Tibial artery (tissue), 4 donors: Measurements from ENCODE around the gene UBR1.

Experiments
- DNase-seq, 2 donors: peaks; one replicate each; pipeline ENCODE4 v3.0.0-alpha.2; 2019
- H3K27ac ChIP-seq, 2 donors: fragments of 200-600 bp; sonication (generic) in 1 of 2; 1 replicate in 1 of 2; 2 replicates in 1 of 2; pipeline ENCODE4 v1.5.1; 2018 to 2019; ENCODE audit warnings: mild to moderate bottlenecking in 1 of 2
- H3K27me3 ChIP-seq, 2 donors: fragments of 200-600 bp; sonication (generic) in 1 of 2; one replicate each; pipeline versions ENCODE4 v1.5.1 to v1.6.0; 2016 to 2019
- H3K36me3 ChIP-seq, 3 donors: fragments of 200-600 bp; sonication (generic) in 2 of 3; one replicate each; pipeline ENCODE4 v1.5.1; 2016 to 2019; ENCODE audit warnings: mild to moderate bottlenecking in 2 of 3
- H3K4me1 ChIP-seq, 4 donors: fragments of 200-600 bp; sonication (generic) in 2 of 4; 1 replicate in 3 of 4; 2 replicates in 1 of 4; pipeline ENCODE4 v1.5.1; 2016 to 2019
- H3K4me3 ChIP-seq, 2 donors: fragments of 200-600 bp; sonication (generic) in 1 of 2; 1 replicate in 1 of 2; 2 replicates in 1 of 2; pipeline ENCODE4 v1.5.1; 2018 to 2019; ENCODE audit warnings: mild to moderate bottlenecking in 2 of 2
- H3K9me3 ChIP-seq, 3 donors: fragments of 200-600 bp; sonication (generic) in 1 of 3; one replicate each; pipeline ENCODE4 v1.5.1; 2016 to 2019
- intact Hi-C: fragments of 100-400 bp; cut with DNase I; formaldehyde crosslinking; loops from one replicate; pipeline ENCODE4 v1.15.0; 2023; ENCODE audit warnings: low total_unique reads
- TF ChIP-seq, protein P1 (sequence below), 2 experiments: fragments of 200-600 bp in 1 of 2; fragments of 450-650 bp in 1 of 2; IDR thresholded peaks; one replicate each; pipeline ENCODE4 v1.5.1; 2017 to 2019; ENCODE audit warnings: antibody characterized with exemption in 2 of 2, mild to moderate bottlenecking in 1 of 2, moderate library complexity in 1 of 2

The UBR1 gene

GRCh38 chr15:43071451-43071850 is 34.4 kb downstream of the UBR1 start:
- peaks cover 47 to 82% (median 57%) of the 10 kb centered on the region in 3 donors for H3K36me3 ChIP-seq
- no peaks in the 10 kb centered on the region for H3K4me1 ChIP-seq
- no peak for DNase-seq
- no peak overlapping the region for H3K27ac ChIP-seq
- no peaks in the 10 kb centered on the region for H3K27me3 ChIP-seq
- no peaks in the 10 kb centered on the region for H3K9me3 ChIP-seq
- TF ChIP-seq, protein P1, sequence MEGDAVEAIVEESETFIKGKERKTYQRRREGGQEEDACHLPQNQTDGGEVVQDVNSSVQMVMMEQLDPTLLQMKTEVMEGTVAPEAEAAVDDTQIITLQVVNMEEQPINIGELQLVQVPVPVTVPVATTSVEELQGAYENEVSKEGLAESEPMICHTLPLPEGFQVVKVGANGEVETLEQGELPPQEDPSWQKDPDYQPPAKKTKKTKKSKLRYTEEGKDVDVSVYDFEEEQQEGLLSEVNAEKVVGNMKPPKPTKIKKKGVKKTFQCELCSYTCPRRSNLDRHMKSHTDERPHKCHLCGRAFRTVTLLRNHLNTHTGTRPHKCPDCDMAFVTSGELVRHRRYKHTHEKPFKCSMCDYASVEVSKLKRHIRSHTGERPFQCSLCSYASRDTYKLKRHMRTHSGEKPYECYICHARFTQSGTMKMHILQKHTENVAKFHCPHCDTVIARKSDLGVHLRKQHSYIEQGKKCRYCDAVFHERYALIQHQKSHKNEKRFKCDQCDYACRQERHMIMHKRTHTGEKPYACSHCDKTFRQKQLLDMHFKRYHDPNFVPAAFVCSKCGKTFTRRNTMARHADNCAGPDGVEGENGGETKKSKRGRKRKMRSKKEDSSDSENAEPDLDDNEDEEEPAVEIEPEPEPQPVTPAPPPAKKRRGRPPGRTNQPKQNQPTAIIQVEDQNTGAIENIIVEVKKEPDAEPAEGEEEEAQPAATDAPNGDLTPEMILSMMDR (IDR thresholded peaks at IDR 0.05): no peak
- intact Hi-C loops: no loop called here
- no peak overlapping the region for H3K4me3 ChIP-seq

DNA sequence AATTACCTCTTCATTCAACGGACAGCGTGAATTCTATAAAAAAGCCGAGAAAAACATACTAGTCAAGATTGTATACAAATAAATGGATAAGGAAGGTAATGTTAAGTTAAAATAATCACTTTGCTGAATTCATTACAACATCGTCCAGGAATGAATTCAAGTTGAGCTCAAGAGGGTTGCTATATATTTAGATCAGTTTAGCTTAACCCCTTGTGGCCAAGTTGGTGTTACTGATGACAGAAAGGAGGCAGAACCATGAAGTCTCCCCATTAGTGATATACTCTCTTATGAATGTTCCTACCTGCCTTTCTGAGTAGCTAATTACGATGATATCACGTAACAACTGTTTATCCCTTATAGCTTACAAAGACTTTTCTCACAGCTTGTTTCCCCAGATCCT is 34.9 kb downstream of the UBR1 start:
- intact Hi-C loops: no loop called here
- peaks cover 50 to 86% (median 57%) of the 10 kb centered on the region in 3 donors for H3K36me3 ChIP-seq
- DNase-seq: no peak

GRCh38 chr15:43070249-43070648 is 35.6 kb downstream of the UBR1 start:
- H3K36me3 ChIP-seq: peaks cover 50 to 91% (median 61%) of the 10 kb centered on the region in 3 donors
- H3K27ac ChIP-seq: no peak overlapping the region
- no peaks in the 10 kb centered on the region for H3K9me3 ChIP-seq
- TF ChIP-seq, protein P1 (IDR thresholded peaks at IDR 0.05): no peak
- intact Hi-C loops: no loop called here
- no peaks in the 10 kb centered on the region for H3K27me3 ChIP-seq
- H3K4me3 ChIP-seq: no peak overlapping the region
- no peaks in the 10 kb centered on the region for H3K4me1 ChIP-seq
- DNase-seq: no peak

More for the DNA sequence above, 34.9 kb downstream of the UBR1 start:
- TF ChIP-seq, protein P1 (IDR thresholded peaks at IDR 0.05): no peak
- Histone ChIP-seq H3K4me1 (no peaks in the 10 kb centered on the region), H3K27ac (no peak overlapping the region), H3K27me3 (no peaks in the 10 kb centered on the region), H3K9me3 (no peaks in the 10 kb centered on the region), H3K4me3 (no peak overlapping the region)

GRCh38 chr15:43067717-43068461 is 37.9 kb downstream of the UBR1 start:
- H3K9me3 ChIP-seq: no peaks in the 10 kb centered on the region
- no peaks in the 10 kb centered on the region for H3K4me1 ChIP-seq
- DNase-seq: no peak
- H3K4me3 ChIP-seq: no peak overlapping the region
- no peaks in the 10 kb centered on the region for H3K27me3 ChIP-seq
- intact Hi-C loops: no loop called here
- no peak overlapping the region for H3K27ac ChIP-seq
- TF ChIP-seq, protein P1 (IDR thresholded peaks at IDR 0.05): no peak
- H3K36me3 ChIP-seq: peaks cover 44 to 80% (median 51%) of the 10 kb centered on the region in 3 donors

DNA sequence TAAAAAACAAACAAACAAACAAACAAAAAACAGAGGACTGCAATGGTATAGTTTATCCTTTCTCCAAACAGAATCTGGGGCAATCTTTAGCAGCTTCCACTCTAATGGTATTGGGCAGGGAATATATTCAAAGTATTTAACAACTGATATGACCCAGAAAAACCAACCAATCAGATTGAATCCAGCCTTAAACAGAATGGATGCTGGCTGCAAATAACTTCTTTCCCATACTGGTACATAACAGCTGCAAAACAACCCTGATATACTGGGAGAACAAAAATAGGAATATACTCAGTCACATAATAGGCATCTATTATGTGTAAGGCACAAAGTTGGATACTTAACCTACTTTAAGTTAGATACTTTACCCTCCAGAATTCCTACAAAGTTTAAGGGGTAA is 49.1 kb downstream of the UBR1 start:
- no peak for DNase-seq
- Histone ChIP-seq H3K27ac (no peak overlapping the region), H3K4me1 (no peaks in the 10 kb centered on the region), H3K4me3 (no peak overlapping the region), H3K27me3 (no peaks in the 10 kb centered on the region), H3K9me3 (no peaks in the 10 kb centered on the region), H3K36me3 (peaks cover 72 to 97% (median 85%) of the 10 kb centered on the region in 3 donors)
- intact Hi-C loops: no loop called here
- TF ChIP-seq, protein P1 (IDR thresholded peaks at IDR 0.05): no peak
